GM12865 (cell line): ENCODE measurements around the gene KLHL17.

Source experiments
- DNase-seq: peaks from one replicate; pipeline ENCODE4 v3.0.0; 2010; ENCODE audit warnings: low read depth
- H3K4me3 ChIP-seq: 2 replicates; pipeline ENCODE4 v1.5.1; 2011; ENCODE audit warnings: mild to moderate bottlenecking, low read depth, low read length, control low read depth
- TF ChIP-seq, protein P1 (sequence below): IDR thresholded peaks from 2 replicates; pipeline ENCODE4 v1.5.1; 2011; ENCODE audit warnings: low read length, control low read depth, low read depth, inconsistent platforms; ENCODE audit not compliant: insufficient read depth; ENCODE audit errors: missing control alignments

Gene KLHL17

DNA sequence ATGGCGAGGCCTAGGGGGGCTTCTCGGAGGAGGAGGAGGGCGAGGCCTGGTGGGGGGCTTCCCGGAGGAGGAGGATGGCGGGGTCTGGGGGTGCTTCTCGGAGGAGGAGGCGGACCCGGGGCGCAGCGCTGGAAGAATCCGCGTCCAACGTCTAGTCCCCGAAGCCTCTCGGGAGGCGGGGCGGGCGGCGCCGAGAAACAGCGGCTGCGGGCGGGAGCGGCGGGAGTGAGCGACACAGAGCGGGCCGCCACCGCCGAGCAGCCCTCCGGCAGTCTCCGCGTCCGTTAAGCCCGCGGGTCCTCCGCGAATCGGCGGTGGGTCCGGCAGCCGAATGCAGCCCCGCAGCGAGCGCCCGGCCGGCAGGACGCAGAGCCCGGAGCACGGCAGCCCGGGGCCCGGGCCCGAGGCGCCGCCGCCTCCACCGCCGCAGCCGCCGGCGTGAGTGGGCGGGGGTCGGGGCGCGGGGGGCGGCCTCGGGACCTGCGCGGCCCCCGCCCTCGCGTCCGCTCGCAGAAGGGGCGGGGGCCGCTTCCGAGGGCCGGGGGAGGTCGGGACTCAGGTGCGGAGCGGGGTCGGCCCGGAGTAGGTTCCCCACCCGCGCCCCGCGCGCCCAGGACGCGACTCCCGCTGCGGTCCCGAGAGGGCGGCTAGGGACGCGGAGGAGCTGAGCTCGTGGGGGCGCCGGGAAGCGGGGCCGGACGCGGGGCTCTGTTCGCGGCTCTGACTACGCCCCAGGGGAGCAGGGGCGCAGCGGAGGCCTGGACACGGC lies at the start of gene KLHL17:
TSS of gene KLHL17 (plus strand) at position 222 of the 769 bp plus-strand sequence. CDS start at position 332, 110 bp downstream.
- TF ChIP-seq, protein P1, sequence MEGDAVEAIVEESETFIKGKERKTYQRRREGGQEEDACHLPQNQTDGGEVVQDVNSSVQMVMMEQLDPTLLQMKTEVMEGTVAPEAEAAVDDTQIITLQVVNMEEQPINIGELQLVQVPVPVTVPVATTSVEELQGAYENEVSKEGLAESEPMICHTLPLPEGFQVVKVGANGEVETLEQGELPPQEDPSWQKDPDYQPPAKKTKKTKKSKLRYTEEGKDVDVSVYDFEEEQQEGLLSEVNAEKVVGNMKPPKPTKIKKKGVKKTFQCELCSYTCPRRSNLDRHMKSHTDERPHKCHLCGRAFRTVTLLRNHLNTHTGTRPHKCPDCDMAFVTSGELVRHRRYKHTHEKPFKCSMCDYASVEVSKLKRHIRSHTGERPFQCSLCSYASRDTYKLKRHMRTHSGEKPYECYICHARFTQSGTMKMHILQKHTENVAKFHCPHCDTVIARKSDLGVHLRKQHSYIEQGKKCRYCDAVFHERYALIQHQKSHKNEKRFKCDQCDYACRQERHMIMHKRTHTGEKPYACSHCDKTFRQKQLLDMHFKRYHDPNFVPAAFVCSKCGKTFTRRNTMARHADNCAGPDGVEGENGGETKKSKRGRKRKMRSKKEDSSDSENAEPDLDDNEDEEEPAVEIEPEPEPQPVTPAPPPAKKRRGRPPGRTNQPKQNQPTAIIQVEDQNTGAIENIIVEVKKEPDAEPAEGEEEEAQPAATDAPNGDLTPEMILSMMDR, result no peak
- peak within 1 kb of the TSS; percentile 58 for H3K4me3 ChIP-seq
- DNase-seq, result peak; percentile 84

DNA sequence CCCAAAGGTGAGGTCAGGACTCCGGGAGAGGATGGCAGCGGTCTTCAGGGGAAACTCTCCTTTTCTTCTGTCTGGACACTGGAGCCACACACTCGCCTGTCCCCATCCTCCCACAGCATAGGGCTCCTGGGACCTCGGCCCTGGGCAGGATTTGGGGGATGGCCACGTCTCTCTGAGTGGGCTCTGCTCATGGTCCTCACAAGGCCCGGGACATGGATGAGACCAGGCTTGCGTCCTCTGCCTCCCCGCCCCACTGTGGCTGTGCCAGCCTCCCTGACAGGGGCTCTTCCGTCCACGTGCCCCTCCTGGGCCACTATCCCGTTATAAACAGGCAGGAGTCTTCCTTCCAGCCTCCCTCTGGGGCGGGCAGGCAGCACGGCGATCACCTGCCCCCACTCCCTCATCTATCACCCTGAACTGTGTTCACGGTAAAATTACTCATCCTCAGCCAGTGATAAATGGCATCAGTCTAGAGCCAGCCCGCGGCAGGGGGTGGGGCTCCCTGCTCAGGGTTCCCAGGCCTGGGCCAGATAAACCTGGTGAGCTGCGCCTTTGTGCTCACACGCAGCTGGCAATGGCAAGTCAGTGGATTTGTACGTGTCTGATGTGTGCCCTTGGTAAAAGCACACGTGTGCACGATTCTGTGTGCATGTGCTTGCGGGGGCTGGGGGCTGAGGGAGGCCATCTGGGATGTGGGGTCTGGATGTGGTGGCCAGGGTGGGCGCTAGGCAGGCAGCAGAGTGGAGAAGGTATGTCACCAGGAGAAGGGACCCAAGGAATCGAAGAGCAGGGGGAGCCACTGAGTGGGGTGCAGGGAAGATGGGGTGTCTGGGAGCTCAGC lies 49.3 kb upstream of the KLHL17 start:
- no peak for DNase-seq
- TF ChIP-seq, protein P1, result no peak
- no peak overlapping the region for H3K4me3 ChIP-seq

DNA sequence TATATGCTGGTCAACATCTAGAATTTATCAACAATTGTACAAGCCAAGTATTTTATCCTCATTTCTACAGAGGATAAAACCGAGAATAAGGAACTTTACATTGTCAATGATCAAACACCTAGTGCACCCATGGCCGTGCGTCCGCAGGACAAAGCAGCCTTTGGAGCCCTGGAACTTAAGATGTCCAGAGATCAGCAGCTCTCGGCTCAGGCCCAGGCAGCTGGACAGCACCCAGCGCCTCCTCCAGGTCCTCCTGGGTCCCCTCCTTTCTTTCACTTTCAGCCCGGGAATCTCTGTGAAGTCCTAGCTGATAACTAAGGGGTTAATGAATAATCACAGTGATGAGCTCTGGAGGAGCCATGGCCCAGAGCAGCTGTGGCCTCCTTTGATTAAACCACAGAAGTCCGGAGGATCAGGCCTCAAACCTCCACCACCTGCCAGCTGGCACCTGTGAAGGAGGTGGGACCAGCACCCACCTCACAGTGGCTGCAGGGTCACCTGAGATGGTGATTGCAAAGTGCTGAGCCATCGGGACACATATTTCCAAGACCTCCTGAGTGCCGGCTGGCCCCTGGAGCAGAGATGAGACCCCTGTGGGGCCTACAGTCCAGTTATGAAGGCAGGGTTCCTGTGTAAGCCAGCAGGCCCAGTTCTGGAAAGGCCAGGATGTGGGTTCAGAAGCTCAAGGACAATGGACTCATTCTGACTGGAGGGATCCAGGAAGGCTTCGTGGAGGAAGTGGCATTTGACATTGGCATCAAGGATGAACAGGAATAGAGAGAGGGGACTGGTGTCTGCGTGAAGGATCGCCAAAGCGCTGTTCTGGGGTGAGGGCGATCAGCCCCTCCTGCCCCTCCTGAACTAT lies 48.3 kb upstream of the KLHL17 start:
- DNase-seq, result no peak
- no peak overlapping the region for H3K4me3 ChIP-seq
- TF ChIP-seq, protein P1, result no peak

DNA sequence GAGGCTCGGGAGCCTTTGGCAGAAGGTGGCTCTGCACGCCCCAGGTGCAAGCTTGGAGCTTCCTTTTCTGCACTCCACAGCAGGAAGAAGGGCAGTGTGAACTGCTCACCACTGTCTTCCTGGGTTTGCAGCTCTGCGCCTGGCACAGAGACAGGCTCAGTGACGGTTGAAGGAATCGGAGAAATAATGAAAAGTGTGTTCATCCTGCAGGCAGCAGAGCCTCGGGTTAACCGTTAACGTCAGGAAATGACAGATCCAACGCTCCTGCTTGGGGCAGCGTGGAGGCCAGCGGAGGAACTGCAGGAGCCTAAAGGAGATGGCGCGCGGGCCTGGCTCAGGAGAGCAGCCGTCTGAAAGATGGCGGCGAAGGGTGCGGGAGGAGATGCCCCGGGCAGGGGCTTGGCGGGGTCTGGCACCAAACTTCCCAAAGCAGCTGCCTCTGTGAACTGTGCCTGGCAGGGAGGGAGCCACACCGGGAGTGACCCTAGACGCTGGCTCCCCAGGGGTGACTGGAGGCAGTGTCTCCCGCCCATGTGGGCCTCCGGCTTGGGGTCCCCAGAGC lies 47.6 kb upstream of the KLHL17 start:
- H3K4me3 ChIP-seq, result no peak overlapping the region
- TF ChIP-seq, protein P1, result peak; percentile 6
- DNase-seq, result no peak

DNA sequence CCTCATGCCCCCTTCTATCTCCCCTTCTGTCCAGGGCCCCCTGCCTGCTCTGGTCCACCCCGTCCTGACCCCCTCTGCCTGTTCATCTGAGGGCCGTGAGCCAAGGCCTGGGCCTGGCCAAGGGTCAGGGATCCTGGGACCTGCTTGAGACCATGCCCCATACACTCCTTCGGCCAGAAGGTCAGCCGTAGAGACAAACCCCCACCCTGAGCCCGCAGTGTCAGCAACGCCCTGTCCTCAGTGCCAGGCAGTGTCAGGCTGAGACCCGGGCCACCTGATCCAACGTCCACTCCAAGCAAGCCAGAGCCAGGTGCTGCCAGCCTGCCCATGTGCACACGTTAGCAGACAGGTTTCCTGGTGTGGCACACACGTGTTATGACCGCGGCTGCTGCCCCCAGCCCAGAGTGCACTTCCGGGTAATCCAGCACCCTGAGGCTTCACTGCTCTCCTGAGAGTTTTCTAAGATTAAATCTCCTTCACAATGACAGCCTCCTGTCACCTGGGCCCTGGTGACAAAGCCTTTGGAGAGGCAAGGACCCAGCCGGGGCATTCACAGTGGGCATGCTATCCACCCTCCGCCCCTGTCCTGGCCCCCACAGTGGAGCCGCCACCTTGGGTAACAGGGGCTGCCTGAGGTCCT lies 46.8 kb upstream of the KLHL17 start:
- H3K4me3 ChIP-seq, result no peak overlapping the region
- DNase-seq, result no peak
- TF ChIP-seq, protein P1, result no peak
